ENCODE measurements around the gene UPK3B.
"Not testable (repeated sequence)": the region's sequence is repeated elsewhere in the genome, so short reads cannot be mapped to it uniquely, and the experiment has no call there.

The UPK3B gene

DNA sequence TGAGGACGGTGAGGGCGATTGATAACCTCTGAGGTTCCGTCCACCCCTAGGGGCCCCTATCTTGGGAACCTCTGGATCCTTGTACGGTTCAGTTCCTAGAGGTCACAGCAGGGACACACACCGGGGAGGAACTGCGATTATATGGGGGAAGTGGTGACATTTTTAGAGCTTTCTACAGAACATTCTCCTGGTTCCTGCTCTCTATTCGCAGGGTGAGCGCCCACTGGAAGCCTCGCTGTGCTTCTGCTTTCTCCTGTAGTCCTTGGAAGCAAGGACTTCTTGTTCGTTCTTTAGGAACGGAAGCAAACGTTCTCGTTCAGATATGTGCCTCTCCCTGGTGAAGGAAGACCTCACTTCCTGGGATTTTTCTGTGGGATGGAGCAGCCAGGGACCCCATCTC lies 22.4 kb upstream of the UPK3B start:
- DNase-seq (ENCODE audit: low read depth in 2 of 3, low spot score in 2 of 3), result not testable (repeated sequence)

- DNase-seq (ENCODE audit: low read depth in 2 of 3, low spot score in 2 of 3), result not testable (repeated sequence)
Observed at GRCh38 chr7:76492139-76492538, 18.2 kb upstream of the UPK3B start.

DNA sequence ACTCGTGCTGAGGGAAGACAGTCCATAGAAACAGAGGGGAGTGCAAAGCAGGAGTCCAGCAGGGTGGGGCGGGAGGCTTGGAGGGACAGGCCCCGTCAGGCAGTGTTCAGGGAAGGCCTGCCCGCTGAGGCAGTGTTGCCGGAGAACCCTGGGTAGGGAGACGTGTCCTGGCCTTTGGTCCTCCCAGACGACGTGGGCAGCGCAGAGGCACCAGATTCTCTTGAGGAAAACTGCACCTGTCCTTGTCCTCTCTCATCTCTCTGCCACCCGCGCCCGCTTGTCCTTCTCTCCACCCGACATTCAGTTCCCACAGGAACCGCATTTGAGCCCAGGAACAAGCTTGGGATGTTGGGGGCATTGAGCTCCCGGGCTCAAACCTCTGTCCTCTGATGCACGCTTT lies 14.6 kb upstream of the UPK3B start:
- DNase-seq (ENCODE audit: low read depth in 2 of 3, low spot score in 2 of 3), result not testable (repeated sequence)

DNA sequence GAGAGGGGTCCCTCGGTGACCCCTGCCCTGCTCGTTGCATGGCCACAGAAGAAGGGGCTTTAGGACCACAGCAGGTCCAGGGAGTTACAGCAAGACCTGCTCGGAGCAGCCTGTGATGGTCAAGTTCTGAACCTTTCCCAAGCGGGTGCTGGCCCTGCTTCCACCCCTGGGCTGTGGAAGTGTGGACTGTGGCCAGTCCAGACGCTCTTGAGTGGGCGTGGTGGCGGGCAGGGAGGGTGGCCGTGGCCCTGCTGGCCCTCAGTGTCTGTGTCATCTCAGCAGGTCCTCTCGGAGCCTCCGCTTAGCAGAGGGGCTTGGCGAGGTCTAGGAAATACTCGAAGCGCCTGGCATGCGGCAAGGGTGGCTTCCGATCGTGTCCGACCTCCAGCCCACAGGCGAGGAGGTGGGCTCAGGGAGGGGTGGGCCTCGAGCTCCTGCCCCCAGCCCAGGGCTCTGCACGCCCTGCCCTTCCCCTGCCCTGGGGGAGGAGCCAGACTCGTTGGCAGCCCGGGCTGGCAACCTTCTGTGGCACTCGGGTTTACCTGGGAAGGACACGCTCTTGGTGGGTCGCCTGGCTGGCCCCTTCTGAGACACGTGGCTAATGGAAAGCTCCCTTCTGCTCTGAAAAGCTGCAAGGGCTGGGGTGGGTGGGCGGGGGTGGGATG lies 12.3 kb upstream of the UPK3B start:
- not testable (repeated sequence) for DNase-seq (ENCODE audit: low read depth in 2 of 3, low spot score in 2 of 3)

GRCh38 chr7:76498583-76499200 lies 11.7 kb upstream of the UPK3B start:
- DNase-seq (ENCODE audit: low read depth in 2 of 3, low spot score in 2 of 3), result not testable (repeated sequence)

DNA sequence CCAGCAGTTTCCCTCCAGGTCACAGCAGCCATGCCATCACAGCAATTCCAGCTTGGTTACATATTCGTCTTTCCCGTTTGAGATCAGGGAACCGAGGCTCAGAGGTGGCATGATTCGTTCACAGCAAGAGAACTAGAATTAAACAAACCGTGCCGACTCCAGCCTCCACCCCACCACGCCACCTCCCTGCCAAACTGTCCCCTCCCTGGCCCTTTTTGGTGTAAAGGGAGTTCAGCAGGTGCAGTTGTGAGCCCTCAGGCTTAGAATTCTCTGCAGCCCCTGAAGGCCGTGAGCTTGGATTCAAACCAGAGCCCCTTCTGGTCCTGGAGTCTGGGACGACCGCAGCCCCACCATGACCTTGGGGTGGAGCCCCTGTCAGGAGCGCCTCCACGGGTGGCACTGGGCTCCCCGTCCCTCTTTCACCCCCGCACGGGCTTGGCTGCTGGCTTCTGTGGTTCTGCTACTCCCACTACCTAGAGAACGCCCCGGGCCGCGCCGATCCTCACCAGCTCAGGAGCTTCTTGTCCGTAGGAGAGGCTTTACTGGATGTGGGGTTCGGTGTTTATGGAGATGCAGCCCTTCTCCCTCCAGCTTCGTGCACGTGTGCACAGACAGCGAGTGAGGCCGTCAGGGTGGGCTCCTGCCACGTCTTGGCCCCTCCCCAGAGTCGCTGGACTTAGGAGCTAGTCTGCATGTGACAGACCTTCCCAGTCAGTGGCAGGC lies 11.0 kb upstream of the UPK3B start:
- DNase-seq (ENCODE audit: low read depth in 2 of 3, low spot score in 2 of 3), result not testable (repeated sequence)

DNA sequence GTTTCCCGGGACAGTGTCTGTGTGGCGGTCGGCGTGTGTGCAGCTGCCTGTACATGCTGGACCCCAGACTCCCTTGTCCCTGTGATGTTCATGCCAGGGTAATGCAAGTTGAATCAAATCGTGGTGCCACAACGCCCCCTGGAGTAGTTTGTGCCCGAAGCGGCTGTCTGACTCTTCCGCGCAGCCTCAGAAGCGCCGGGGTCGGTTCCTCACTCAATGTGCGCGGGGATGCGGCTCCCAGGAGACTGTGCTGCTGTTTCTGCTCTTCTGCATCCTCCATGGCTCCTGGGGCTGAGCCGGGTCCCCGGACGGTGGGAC lies 10.5 kb upstream of the UPK3B start:
- not testable (repeated sequence) for DNase-seq (ENCODE audit: low read depth in 2 of 3, low spot score in 2 of 3)

GRCh38 chr7:76502224-76502623 lies 8.1 kb upstream of the UPK3B start:
- DNase-seq (ENCODE audit: low read depth in 2 of 3, low spot score in 2 of 3), result not testable (repeated sequence)

GRCh38 chr7:76502836-76503235 lies 7.5 kb upstream of the UPK3B start:
- not testable (repeated sequence) for DNase-seq (ENCODE audit: low read depth in 2 of 3, low spot score in 2 of 3)

GRCh38 chr7:76503244-76503643 lies 7.1 kb upstream of the UPK3B start:
- DNase-seq (ENCODE audit: low read depth in 2 of 3, low spot score in 2 of 3), result not testable (repeated sequence)

DNA sequence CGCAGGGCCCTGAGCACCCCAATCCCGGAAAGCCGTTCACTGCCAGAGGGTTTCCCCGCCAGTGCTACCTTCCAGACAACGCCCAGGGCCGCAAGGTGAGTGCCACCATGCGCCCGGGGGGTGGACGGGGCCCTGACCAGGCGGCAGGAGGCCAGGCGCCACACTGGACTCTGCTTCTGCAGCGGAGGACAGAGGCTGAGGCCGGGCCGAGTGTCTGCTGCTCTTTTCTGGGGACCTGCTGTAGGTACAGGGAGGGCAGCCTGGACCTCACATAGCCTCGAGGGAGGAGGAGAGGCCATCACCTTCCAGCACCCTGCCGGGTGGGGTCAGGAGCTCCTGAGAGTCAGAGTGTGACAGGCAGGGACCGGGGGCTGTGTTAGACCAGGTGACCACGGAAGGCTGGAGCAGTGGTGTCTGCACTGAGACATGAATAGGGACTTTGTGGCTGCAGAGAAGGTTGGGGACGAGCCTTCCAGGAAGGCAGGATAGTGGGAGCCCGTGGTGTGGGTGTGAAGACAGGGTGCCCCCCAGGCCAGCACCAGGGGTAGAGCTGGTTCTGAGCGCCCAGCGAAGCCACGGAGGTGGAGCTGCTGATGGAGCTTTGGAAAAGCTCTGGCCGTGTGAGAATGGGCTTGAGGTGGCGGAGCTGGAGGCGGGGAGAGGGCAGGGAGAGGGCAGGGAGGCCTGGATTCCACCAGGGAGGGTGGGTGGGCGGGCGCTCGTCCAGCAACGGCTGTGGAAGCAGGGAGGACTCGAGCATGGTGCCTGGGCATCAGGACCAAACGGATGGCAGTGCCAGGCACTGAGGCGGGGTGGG lies 5.8 kb upstream of the UPK3B start:
- not testable (repeated sequence) for DNase-seq (ENCODE audit: low read depth in 2 of 3, low spot score in 2 of 3)

- DNase-seq (ENCODE audit: low read depth in 2 of 3, low spot score in 2 of 3), result no peak
Observed at GRCh38 chr7:76505168-76506080, 4.9 kb upstream of the UPK3B start.

DNA sequence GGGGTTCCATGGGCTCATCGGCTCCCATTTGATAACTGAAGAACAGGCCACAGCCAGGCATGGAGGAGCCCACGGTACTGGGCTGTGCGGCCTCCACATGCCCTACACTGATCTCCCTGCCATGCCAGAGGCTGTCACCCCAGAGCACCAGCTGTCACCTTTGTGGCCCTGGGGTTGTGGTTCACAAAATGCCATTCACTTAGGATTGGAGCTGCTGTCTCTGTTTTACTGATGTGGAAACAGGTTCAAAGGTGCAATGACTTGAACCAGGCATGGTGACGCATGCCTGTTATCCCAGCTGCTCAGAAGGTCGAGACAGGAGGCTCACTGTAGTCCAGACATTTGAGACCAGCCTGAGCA lies 4.3 kb upstream of the UPK3B start:
- DNase-seq (ENCODE audit: low read depth in 2 of 3, low spot score in 2 of 3), result no peak

DNA sequence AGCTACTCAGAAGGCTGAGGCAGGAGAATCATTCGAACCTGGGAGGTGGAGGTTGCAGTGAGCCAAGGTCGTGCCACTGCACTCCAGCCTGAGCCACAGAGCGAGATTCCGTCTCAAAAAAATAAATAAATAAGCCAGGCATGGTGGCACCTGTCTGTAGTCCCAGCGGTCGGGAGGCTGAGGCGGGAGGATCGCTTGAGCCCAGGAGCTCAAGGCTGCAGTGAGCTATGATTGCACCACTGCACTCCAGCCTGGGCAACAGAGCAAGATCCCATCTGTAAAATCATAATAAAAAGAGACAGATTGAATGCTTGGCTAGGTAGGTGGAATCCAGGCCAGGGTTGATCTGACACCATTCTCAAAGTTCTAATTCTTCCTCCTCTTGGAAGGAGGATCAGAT lies 3.7 kb upstream of the UPK3B start:
- not testable (repeated sequence) for DNase-seq (ENCODE audit: low read depth in 2 of 3, low spot score in 2 of 3)

GRCh38 chr7:76507723-76508406 lies 2.5 kb upstream of the UPK3B start:
- no peak for DNase-seq (ENCODE audit: low read depth in 2 of 3, low spot score in 2 of 3)

DNA sequence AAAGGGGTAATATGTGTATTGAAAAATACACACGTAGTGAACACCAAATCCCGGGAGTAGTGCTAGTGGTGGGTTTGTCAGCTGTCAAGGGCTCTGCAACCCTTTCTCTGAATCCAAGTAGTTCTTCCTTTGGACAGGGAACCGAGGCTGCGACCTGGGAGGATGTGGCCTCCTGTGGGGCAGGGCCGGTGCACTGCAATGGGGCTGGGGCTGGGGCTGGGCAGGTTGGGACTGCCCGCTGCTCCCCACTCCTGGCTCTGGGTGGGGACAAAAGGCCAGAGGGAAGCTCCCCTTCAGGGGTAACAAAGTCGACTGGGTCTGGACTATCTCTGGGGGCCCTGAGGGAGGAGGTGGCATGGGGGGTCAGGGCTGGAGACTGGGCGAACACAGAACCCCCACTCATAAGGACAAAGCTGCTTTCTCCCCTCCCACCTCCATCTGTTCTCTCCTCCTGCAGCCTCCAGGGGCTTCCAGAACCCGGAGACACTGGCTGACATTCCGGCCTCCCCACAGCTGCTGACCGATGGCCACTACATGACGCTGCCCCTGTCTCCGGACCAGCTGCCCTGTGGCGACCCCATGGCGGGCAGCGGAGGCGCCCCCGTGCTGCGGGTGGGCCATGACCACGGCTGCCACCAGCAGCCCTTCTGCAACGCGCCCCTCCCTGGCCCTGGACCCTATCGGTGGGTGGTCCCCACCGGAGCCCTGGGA lies 1.0 kb downstream of the UPK3B start:
- DNase-seq (ENCODE audit: low read depth in 2 of 3, low spot score in 2 of 3), result not testable (repeated sequence)

GRCh38 chr7:76511911-76512885 lies 1.8 kb downstream of the UPK3B start:
- not testable (repeated sequence) for DNase-seq (ENCODE audit: low read depth in 2 of 3, low spot score in 2 of 3)
